Fibroblast of lung (primary cell): ENCODE measurements around the gene TMCO2. TPM values are rescaled to one million over a fixed set of nuclear protein-coding genes. Genes with fewer than 3 reads are reported as not detected.

Source experiments
- DNase-seq, 2 donors: peaks; one replicate each; pipeline versions ENCODE4 v3.0.0 to v3.0.0-alpha.2; 2010; ENCODE audit warnings: low read depth in 2 of 2
- H2AFZ ChIP-seq: 2 replicates; pipeline ENCODE4 v1.5.1; 2012; ENCODE audit warnings: low read length, control low read depth, inconsistent platforms
- H3K27ac ChIP-seq: 2 replicates; pipeline ENCODE4 v1.5.1; 2011; ENCODE audit warnings: low read length, control low read depth; ENCODE audit not compliant: insufficient read depth
- H3K27me3 ChIP-seq: 2 replicates; pipeline ENCODE4 v1.5.1; 2011; ENCODE audit warnings: mild to moderate bottlenecking, low read length; ENCODE audit not compliant: control insufficient read depth, insufficient read depth
- H3K36me3 ChIP-seq: 2 replicates; pipeline ENCODE4 v1.5.1; 2011; ENCODE audit warnings: low read length; ENCODE audit not compliant: control insufficient read depth, insufficient read depth
- H3K4me1 ChIP-seq: 2 replicates; pipeline ENCODE4 v1.5.1; 2011; ENCODE audit warnings: low read length; ENCODE audit not compliant: control insufficient read depth, insufficient read depth; ENCODE audit errors: extremely low read depth
- H3K4me2 ChIP-seq: 2 replicates; pipeline ENCODE4 v1.5.1; 2011; ENCODE audit warnings: low read length, control low read depth; ENCODE audit not compliant: insufficient read depth; ENCODE audit errors: extremely low read depth
- H3K4me3 ChIP-seq, 4 experiments: fragments of 200-600 bp in 1 of 4; sonication (generic) in 1 of 4; replicated peaks in 1 of 4; 2 replicates each; pipeline ENCODE4 v1.5.1; 2011 to 2016; ENCODE audit warnings: low read length in 4 of 4, low read depth in 3 of 4, mild to moderate bottlenecking in 3 of 4, control low read depth in 2 of 4, inconsistent platforms in 1 of 4, mixed read lengths in 1 of 4; ENCODE audit not compliant: insufficient read depth in 1 of 4; ENCODE audit errors: control extremely low read depth in 1 of 4
- H3K79me2 ChIP-seq: 2 replicates; pipeline ENCODE4 v1.5.1; 2012; ENCODE audit warnings: mild to moderate bottlenecking, low read length, inconsistent platforms; ENCODE audit not compliant: control insufficient read depth, insufficient read depth
- H3K9ac ChIP-seq: 2 replicates; pipeline ENCODE4 v1.5.1; 2011; ENCODE audit warnings: mild to moderate bottlenecking, low read length, control low read depth; ENCODE audit not compliant: insufficient read depth
- H3K9me3 ChIP-seq: 2 replicates; pipeline ENCODE4 v1.5.1; 2012; ENCODE audit warnings: low read depth, low read length; ENCODE audit not compliant: control insufficient read depth, insufficient read depth
- H4K20me1 ChIP-seq: 2 replicates; pipeline ENCODE4 v1.5.1; 2011; ENCODE audit warnings: low read length; ENCODE audit not compliant: control insufficient read depth, insufficient read depth; ENCODE audit errors: extremely low read depth
- EZH2 ChIP-seq: IDR thresholded peaks from 2 replicates; pipeline ENCODE4 v1.5.1; 2012; ENCODE audit warnings: low read length, control low read depth, mild to moderate bottlenecking; ENCODE audit errors: missing control alignments
- polyA plus RNA-seq, 2 donors: library from polyadenylated mRNA; depleted of rRNA in 1 of 2; stranded (reverse) in 1 of 2; unstranded in 1 of 2; fragments of >200 nt; gene quantifications; 2 replicates each; pipeline ENCODE4 v1.2.1, GENCODE V29; 2011 to 2012; ENCODE audit warnings: missing spikeins in 1 of 2
- total RNA-seq: library from RNA; depleted of rRNA; stranded (reverse); fragments of >200 nt; gene quantifications from 2 replicates; pipeline ENCODE4 v1.2.1, GENCODE V29; 2014
- TF ChIP-seq, protein P1 (sequence below), 2 donors: IDR thresholded peaks in 1 of 2; conservative IDR thresholded peaks in 1 of 2; 1 replicate in 1 of 2; 2 replicates in 1 of 2; pipeline ENCODE4 v1.5.1; 2011 to 2012; ENCODE audit warnings: low read length in 2 of 2, control low read depth in 1 of 2, inconsistent platforms in 1 of 2, low read depth in 1 of 2, mild to moderate bottlenecking in 1 of 2

TMCO2 gene
- total and polyA plus RNA-seq, 2 donors (not counting 1 experiment from before 2014, with no cell fraction given): not detected

DNA sequence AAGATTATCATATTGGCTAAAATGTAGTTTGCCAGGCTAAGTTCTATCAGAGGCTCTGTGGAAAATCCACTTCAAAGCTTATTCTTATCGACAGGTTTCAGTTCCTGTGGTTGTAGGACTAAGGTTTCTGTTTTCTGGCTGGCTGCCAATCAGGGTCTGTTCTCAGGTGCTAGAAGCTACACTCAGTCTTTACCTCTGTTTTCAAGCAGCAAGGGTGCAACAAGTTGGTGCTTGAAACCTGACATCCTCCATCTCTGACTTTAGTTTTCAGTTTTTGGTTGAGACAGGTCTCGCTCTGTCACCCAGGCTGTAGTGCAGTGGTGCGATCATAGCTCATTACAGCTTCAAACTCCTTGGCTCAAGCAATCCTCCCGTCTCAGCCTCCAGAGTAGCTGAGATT lies 15.3 kb upstream of the TMCO2 start:
- H3K4me1 ChIP-seq: no peaks in the 10 kb centered on the region
- H3K9me3 ChIP-seq: no peaks in the 10 kb centered on the region
- H3K9ac ChIP-seq: no peak overlapping the region
- TF ChIP-seq, protein P1, sequence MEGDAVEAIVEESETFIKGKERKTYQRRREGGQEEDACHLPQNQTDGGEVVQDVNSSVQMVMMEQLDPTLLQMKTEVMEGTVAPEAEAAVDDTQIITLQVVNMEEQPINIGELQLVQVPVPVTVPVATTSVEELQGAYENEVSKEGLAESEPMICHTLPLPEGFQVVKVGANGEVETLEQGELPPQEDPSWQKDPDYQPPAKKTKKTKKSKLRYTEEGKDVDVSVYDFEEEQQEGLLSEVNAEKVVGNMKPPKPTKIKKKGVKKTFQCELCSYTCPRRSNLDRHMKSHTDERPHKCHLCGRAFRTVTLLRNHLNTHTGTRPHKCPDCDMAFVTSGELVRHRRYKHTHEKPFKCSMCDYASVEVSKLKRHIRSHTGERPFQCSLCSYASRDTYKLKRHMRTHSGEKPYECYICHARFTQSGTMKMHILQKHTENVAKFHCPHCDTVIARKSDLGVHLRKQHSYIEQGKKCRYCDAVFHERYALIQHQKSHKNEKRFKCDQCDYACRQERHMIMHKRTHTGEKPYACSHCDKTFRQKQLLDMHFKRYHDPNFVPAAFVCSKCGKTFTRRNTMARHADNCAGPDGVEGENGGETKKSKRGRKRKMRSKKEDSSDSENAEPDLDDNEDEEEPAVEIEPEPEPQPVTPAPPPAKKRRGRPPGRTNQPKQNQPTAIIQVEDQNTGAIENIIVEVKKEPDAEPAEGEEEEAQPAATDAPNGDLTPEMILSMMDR (conservative IDR thresholded peaks at IDR 0.05 in 1 of 2, IDR thresholded peaks at IDR 0.05 in 1 of 2; ENCODE audit: low read depth in 1 of 2, low read length in 2 of 2): no peak
- TF ChIP-seq EZH2: no peak
- no peaks in the 10 kb centered on the region for H3K79me2 ChIP-seq
- no peak overlapping the region for H3K4me2 ChIP-seq
- no peak overlapping the region for H2AFZ ChIP-seq
- H4K20me1 ChIP-seq: no peaks in the 10 kb centered on the region
- no peaks in the 10 kb centered on the region for H3K27me3 ChIP-seq
- DNase-seq: no peak
- no peak overlapping the region for H3K4me3 ChIP-seq
- H3K36me3 ChIP-seq: peaks cover 12% of the 10 kb centered on the region
- no peak overlapping the region for H3K27ac ChIP-seq

DNA sequence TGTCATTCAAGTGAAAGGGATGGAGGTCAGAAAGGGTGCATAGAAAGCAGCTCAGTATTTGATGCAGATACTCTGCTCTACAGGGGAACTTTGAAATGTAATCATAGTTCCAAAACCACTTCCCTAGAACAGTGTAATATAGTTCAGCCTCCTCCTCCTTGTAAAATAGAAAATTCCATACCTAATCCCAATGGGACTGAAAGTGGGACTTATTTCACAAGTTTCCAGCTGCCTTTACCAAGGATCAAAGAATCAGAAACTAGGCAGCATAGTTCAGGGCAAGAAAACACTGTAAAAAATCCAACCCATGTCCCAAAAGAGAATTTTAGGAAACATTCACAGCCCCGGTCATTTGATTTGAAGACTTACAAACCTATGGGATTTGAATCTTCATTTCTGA lies 8.1 kb upstream of the TMCO2 start:
- no peak overlapping the region for H3K4me3 ChIP-seq
- H3K79me2 ChIP-seq: no peaks in the 10 kb centered on the region
- H3K27ac ChIP-seq: no peak overlapping the region
- no peak for DNase-seq
- TF ChIP-seq EZH2: no peak
- no peaks in the 10 kb centered on the region for H4K20me1 ChIP-seq
- peaks cover 10% of the 10 kb centered on the region for H3K4me1 ChIP-seq
- H3K4me2 ChIP-seq: no peak overlapping the region
- H3K36me3 ChIP-seq: peaks cover 10% of the 10 kb centered on the region
- no peaks in the 10 kb centered on the region for H3K9me3 ChIP-seq
- H2AFZ ChIP-seq: no peak overlapping the region
- no peaks in the 10 kb centered on the region for H3K27me3 ChIP-seq
- H3K9ac ChIP-seq: no peak overlapping the region

DNA sequence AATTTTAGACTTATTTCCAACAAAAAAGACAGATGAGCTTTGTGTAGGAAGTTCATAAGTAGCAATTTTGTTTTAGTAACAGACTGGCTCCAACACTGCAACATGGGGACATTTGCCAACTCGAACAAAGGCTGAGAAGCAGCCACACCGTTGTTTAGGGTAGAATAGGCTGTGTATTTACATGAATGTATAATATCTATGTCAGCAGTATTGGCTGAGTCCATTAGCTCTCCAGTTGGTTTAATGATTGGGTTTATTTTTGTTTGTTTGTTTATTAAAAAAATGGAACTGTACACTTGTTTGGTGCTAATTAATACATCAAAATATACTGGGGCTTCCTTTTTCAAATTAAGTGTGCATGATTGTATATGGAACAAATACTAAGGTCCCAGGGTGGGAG lies 7.3 kb upstream of the TMCO2 start:
- DNase-seq: no peak
- Histone ChIP-seq H3K4me2 (no peak overlapping the region), H3K27me3 (no peaks in the 10 kb centered on the region), H3K79me2 (no peaks in the 10 kb centered on the region), H3K27ac (no peak overlapping the region), H3K9ac (no peak overlapping the region), H3K4me1 (peaks cover 10% of the 10 kb centered on the region), H3K4me3 (no peak overlapping the region), H3K9me3 (no peaks in the 10 kb centered on the region), H3K36me3 (peaks cover 10% of the 10 kb centered on the region), H4K20me1 (no peaks in the 10 kb centered on the region), H2AFZ (no peak overlapping the region)
- TF ChIP-seq, protein P1 (conservative IDR thresholded peaks at IDR 0.05 in 1 of 2, IDR thresholded peaks at IDR 0.05 in 1 of 2; ENCODE audit: low read depth in 1 of 2, low read length in 2 of 2): no peak
- TF ChIP-seq EZH2: no peak
